ENCODE results near the gene ABCC12.

- TF ChIP-seq GATA2 (IDR thresholded peaks at IDR 0.05; ENCODE audit: insufficient read depth, insufficient read length, low read depth, low read length), result no peak
- TF ChIP-seq CTCF (IDR thresholded peaks at IDR 0.05; ENCODE audit: extremely low read depth in 1 of 2, insufficient read depth in 1 of 2, low read depth in 1 of 2, low read length in 2 of 2), result no peak
- TF ChIP-seq EZH2 (IDR thresholded peaks at IDR 0.05; ENCODE audit: borderline replicate concordance, low read depth, low read length, severe bottlenecking), result no peak
- no peak for TF ChIP-seq MAX (IDR thresholded peaks at IDR 0.05; ENCODE audit: insufficient read depth, insufficient read length)
- no peak for TF ChIP-seq JUN (IDR thresholded peaks at IDR 0.05; ENCODE audit: borderline replicate concordance, insufficient read depth, insufficient read length, low read depth)
- no peak for TF ChIP-seq POLR2A (IDR thresholded peaks at IDR 0.05; ENCODE audit: low read depth, low read length)
- no peak for TF ChIP-seq POLR2AphosphoS5 (IDR thresholded peaks at IDR 0.05; ENCODE audit: insufficient read depth, low read depth, low read length)
- no peak for TF ChIP-seq MYC (IDR thresholded peaks at IDR 0.05; ENCODE audit: low read depth, low read length)
- no peak for TF ChIP-seq FOS (IDR thresholded peaks at IDR 0.05; ENCODE audit: borderline replicate concordance, insufficient read depth, low read length)
Measured at GRCh38 chr16:48197294-48197693, 41.5 kb upstream of the ABCC12 start.

Measured in endothelial cell of umbilical vein (primary cell).